KOPT-K1 (cell line): Measurements from ENCODE around the gene RGL4.

Experiments
- H3K27ac ChIP-seq: fragments of 200-600 bp; sonication (generic); 2 replicates; pipeline ENCODE4 v1.5.1; 2016; ENCODE audit warnings: antibody characterized with exemption, mild to moderate bottlenecking, low read depth, low read length; ENCODE audit not compliant: poor library complexity, severe bottlenecking
- H3K36me3 ChIP-seq: fragments of 200-600 bp; sonication (generic); 2 replicates; pipeline ENCODE4 v1.5.1; 2017; ENCODE audit warnings: antibody characterized with exemption, mild to moderate bottlenecking, low read length, moderate library complexity; ENCODE audit not compliant: insufficient read depth
- H3K9me3 ChIP-seq: fragments of 200-600 bp; sonication (generic); 2 replicates; pipeline ENCODE4 v1.5.1; 2017; ENCODE audit warnings: antibody characterized with exemption, low read length, mild to moderate bottlenecking; ENCODE audit not compliant: insufficient read depth, poor library complexity, severe bottlenecking

The RGL4 gene

DNA sequence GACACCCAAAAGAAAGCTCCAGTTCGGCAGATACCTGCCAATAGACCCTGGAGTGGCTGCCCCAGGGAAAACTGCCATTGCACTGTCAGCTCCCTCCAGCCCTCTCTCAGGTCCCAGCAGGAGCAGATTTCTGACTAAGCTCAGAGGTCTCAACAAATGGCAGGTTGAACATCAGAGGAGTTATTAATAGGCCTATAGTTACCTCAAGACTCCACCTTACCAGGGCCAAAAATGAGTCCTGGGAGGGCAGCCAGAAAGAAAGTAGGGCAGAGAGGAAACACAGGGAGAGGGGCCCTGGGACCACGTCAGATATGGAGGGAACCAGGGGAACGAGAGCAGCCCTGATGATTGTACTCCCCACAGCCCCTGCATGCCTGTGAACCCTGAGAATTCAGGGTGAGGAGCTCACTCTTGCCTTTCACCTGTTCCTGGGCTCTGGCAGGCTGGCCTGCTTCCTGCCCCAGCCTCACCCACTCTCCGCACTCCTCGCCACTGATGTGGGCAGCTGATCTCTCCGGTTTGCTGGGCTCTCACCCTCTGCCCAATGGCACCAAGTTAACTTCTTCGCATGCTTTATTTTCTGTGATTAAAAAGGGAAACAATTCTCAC lies 4.3 kb upstream of the RGL4 start:
- peaks cover 74% of the 10 kb centered on the region for H3K36me3 ChIP-seq
- H3K9me3 ChIP-seq: no peaks in the 10 kb centered on the region
- H3K27ac ChIP-seq: no peak overlapping the region

DNA sequence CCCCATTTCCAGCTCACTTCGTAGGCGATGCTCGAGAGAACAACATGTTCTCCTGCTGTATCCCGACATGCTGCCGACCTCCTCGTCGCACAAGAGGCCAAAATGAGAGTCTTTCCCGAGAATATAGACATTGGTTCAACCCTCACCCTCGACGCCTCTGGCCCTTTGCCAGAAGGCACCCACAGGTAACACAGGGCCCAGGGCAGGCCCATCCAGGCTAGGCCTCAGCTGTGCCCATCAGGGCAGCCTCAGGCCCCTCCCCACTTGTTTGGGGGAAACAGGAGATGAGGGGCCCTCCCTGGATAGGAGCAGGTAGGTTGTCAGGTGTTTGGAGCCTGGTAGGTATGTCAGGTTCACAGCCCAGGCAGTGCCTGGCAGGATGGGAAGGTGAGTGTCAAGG lies 2.7 kb upstream of the RGL4 start:
- Histone ChIP-seq H3K9me3 (no peaks in the 10 kb centered on the region), H3K27ac (no peak overlapping the region), H3K36me3 (peaks cover 74% of the 10 kb centered on the region)

DNA sequence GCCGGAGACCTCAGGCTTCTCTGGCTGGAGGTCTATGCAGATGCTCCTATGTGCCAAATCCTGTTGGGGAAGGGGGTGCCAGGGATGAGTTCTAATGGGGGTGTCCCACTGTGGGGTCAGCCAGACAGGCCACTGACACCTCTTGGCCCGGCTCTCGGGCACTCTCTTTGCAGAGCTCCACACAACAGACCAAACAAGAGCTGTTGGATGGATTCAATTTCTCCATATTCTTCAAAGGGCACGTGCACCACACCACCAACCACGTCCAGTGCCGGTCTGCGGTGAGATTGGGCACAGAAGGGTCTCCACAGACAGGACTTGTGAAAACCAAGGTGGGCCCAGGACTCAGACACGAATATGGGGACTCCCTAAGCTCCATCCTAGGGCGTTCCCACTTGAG lies 2.2 kb upstream of the RGL4 start:
- H3K27ac ChIP-seq: no peak overlapping the region
- peaks cover 74% of the 10 kb centered on the region for H3K36me3 ChIP-seq
- H3K9me3 ChIP-seq: no peaks in the 10 kb centered on the region

DNA sequence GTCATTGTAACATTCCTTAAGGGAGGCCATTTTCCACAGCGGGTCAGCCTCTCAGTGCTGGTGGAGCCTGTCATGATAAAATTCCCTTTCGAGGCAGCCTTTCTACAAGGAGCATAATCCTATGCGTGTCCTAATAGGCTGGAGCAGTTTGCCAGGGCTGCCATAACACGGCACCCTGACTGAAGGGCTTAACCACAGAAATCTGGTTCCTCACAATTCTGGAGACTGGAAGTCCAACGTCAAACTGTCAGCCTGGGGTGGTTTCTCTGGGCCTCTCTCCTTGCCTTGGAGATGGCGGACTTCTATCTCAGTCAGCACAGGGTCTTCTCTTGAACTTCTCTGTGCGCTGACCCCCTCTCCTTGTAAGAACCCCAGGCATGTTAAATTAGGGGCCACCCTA lies 1.4 kb upstream of the RGL4 start:
- H3K9me3 ChIP-seq: no peaks in the 10 kb centered on the region
- no peak overlapping the region for H3K27ac ChIP-seq
- peaks cover 74% of the 10 kb centered on the region for H3K36me3 ChIP-seq

DNA sequence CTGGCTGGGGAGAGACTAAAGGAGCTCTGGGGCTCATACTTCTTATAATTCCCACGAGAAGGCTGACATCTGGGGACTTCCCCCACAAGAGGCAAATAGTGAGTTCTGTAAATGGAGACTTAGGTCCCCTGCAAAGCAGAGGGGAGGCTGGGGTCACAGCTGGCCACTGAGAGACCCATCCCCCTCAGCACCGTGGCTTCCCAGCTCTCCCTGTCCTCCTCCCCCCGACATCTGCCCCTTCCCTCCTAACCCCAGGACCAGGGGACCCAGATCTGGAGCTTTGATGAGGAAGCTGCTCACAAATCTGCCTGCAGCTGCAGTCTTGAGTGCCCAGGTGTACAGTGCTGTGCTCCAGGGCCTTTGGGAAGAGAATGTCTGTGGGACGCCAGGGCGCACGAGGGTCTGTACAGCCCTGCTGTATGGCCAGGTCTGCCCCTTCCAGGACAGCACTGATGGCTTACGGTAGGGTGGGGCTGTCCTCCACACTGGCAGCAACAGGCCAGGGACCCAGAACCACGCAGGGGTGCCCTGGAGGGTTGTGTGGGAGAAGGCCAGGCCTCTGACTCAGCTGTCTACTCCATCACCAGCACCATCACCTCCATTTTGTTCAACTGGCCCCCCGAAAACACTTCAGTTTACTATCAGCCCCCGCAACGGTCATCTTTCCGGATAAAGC lies 1.1 kb downstream of the RGL4 start:
- peaks cover 75% of the 10 kb centered on the region for H3K36me3 ChIP-seq
- H3K27ac ChIP-seq: no peak overlapping the region

DNA sequence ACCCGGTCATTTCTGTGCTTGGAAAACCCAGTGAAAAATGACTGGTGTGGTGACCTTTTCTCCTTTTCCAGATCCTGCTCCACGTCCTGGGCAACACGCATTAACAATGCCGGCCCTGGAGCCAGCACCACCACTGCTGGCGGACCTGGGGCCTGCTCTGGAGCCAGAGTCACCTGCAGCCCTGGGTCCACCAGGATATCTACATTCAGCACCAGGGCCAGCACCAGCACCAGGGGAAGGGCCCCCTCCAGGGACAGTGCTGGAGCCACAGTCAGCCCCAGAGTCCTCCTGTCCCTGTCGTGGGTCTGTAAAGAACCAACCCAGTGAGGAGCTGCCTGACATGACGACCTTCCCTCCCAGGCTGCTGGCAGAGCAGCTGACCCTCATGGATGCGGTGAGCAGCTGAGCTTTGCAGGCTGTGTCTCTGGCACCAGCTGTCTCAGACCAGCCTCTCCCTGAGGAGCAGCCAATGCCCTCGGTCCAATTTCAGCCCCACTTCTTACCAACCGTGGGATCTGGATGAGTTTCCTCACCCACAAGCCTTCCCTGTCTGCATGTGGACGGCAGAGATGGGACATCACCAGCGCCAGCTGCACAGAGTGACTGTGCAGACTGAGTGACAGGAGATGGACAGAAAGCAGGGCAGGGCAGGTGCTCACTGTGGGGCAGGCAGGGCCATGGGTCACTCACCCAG lies 1.9 kb downstream of the RGL4 start:
- H3K27ac ChIP-seq: peak overlapping the region; percentile 7
- H3K36me3 ChIP-seq: peaks cover 72% of the 10 kb centered on the region
- no peaks in the 10 kb centered on the region for H3K9me3 ChIP-seq

More for the DNA sequence above, 1.1 kb downstream of the RGL4 start:
- no peaks in the 10 kb centered on the region for H3K9me3 ChIP-seq

DNA sequence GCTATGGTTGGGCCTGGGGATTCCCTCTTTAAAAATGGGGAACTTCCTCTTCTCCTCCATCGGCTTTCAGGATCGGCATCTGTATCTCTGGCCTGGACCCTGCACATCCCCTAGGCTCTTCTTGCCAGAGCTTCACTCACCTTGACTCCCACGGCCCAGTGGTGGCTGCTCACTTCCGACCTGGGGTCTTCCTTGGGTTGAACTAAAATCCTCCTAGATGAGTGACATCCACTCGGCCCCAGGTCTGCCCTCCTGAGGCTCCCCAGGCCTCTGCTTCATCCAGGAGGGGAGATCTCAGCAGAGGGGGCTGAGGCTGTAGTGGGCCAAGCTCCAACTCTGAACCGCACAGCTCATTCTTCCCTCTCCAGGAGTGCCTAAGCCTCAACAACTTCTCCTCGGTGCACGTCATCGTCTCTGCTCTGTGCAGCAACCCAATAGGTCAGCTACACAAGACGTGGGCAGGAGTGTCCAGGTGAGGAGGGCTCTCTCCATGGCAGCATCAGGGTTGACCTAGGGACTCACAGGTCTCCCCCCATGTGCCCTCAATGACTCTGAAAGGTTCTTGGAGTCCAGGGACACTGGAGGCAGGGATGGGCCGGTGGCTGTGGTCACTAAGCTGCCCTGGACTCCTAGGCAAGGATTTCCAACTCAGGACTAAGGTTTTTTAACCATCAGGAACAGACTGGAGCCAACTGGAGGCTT lies 3.3 kb downstream of the RGL4 start:
- Histone ChIP-seq H3K36me3 (peaks cover 72% of the 10 kb centered on the region), H3K9me3 (no peaks in the 10 kb centered on the region), H3K27ac (peak overlapping the region; percentile 98)

DNA sequence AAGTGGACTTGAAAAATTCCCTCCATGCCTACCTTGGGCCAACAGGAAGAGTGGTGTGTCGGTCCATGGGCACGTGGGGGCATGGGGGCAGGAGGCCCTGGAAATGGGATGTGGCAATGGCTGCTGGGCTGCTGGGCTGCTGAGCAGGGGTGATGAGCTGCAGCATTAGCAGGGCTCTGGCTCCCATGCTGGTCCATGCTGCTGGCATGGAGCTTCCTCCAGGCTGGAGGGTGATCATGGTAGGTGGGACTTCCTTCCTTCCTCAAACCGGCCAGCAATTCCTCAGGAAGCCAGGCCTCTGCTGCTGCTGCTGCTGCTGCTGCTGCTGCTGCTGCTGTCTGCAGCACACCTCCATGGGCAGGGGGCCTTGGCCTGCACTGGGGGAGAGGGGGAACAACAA lies 4.3 kb downstream of the RGL4 start:
- Histone ChIP-seq H3K9me3 (peaks cover 2% of the 10 kb centered on the region), H3K36me3 (peaks cover 72% of the 10 kb centered on the region), H3K27ac (peak overlapping the region; percentile 98)

DNA sequence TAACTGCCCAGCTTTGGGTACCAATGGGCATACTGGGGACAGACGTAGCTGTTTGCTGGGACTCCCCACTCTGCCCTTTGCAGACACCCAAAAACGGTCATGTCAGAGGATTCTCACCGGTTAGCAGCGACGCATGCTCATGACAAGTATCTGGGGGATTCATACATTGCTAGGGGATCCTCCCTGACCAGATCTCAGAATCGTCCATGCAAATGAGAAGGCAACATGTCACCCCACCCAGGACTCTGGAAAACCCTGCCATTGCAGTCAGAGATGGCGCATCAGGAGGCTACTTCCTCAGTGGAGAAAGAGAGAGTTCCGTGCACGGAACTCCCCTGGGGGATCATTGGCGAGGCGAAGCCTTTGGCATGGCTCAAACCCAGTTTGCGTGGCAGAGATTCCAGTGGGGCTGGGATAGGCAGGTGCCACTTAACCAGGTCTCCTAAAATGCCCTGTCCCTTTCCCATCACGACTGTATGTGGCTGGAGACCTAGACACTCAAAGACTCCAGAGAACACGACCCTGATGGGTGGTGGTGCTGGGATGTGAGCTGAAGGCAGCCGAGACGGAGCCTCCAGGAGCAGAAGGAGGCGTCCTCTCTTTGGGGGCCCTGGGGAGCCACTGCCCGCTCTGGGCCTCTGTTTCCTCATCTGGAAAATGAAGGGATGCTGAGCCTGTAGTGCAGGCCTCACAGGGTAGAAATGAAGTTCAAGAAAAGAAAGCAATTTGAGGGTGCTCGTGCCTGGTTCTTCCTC lies 4.9 kb downstream of the RGL4 start:
- H3K27ac ChIP-seq: peak overlapping the region; percentile 98

DNA sequence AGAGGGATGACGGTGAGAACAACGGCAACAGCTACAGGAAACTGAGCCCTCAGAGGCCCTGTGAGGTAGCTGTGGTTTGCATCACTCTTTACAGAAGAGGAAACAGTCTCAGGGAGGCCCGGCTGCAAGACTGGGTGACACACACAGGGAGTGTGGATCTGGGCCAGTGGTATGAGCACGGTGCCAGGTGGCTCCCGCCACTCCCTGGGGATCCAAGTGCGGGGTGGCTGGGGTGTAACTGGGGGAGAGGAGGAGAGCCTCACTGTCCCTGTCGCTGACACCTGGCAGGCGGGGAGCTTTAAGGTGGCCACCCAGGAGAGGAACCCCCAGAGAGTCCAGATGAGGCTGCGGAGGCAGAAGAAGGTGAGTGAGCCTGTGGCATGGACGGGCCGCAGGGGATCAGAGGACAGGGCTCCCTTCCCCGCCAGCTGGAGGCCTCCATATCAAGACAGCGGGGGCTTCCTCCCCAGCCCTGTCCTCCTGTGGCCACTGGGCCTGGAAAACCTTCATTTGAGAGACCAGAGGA lies 5.6 kb downstream of the RGL4 start:
- peaks cover 6% of the 10 kb centered on the region for H3K9me3 ChIP-seq
- H3K36me3 ChIP-seq: peaks cover 73% of the 10 kb centered on the region
- H3K27ac ChIP-seq: peak overlapping the region; percentile 98

More for the DNA sequence above, 4.9 kb downstream of the RGL4 start:
- Histone ChIP-seq H3K9me3 (peaks cover 6% of the 10 kb centered on the region), H3K36me3 (peaks cover 72% of the 10 kb centered on the region)

DNA sequence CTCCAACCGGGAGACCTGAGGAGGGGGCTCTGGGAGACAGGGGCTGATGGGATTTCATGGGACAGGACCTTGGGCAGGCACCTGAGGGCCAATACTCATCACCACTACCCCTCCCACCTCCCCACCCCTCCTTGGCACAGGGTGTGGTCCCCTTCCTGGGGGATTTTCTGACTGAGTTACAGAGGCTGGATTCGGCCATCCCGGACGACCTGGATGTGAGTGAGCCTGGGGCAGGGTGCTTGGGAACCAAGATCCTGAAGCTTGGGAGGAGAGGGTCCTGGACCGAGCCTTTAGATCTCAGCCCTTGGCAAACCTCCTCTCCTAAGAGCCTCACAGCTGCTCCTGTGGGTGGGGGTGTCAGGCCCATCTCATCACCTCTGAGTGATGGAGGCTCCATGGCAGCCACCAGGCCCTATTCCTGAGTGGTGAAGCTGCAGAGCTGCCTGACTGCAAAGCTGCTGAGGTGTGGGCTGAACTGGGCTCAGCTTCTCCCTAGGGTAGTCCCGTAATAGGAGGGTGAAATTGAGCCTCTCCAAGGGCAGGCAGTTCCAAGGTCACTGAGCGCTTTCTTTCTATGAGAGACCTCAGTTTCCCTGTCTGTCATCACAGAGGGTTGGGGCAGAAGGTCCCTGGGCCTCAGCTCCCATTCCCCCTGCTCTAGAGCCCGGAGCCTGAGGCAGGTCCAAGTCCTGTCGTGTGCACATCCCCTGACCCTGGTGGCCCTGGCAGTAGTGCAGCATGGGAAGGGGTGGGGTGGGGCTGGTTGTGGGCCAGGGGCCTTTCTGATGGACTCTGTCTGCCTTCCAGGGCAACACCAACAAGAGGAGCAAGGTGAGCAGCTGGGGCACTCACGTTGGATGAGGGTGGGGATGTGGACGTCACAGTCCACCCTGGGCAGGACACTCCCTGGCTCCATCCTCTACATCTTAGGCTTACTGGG lies 6.5 kb downstream of the RGL4 start:
- Histone ChIP-seq H3K27ac (peak overlapping the region; percentile 98), H3K9me3 (peaks cover 6% of the 10 kb centered on the region), H3K36me3 (peaks cover 73% of the 10 kb centered on the region)

DNA sequence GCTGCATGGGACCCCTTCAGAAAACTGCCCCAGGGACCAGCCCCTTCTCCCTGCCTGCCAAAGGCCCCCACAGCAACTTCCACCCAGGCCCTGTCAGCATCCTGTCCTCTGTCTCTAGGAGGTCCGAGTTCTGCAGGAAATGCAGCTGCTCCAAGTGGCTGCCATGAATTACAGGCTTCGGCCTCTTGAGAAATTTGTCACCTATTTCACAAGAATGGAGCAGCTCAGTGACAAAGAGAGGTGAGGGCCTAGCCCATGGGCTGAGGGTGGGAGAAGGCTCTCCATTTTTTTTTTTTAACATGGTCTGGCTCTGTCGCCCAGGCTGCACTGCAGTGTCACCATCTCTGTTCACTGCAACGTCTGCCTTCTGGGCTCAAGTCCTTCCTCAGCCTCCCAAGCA lies 7.3 kb downstream of the RGL4 start:
- Histone ChIP-seq H3K27ac (peak overlapping the region; percentile 98), H3K9me3 (peaks cover 6% of the 10 kb centered on the region), H3K36me3 (peaks cover 73% of the 10 kb centered on the region)

DNA sequence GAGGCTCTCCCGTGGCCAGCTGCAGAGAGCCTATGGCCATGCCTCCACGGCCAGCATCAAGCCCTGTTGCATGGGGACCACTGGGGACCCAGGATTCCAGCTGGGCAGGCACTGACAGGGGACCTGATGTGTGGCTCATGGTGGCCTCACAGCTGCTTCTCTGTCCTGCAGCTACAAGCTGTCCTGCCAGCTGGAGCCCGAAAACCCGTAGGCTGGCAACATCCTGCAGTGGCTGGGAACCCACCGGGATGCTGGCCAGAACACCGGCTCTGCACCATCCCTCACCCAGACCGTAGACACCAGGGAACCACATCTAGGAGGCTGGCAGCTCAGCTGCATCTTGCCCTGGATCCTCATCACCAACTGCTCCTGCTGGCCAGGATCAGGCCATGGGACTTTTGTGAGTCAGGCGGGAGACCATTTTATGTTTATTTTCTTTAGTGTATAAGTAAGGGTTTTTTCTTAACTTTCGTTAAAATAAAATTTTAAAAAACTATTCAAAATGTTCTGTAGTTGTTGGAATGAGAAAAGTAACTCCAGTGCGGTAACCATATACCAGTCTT lies 7.9 kb downstream of the RGL4 start:
- peak overlapping the region; percentile 98 for H3K27ac ChIP-seq
- peaks cover 6% of the 10 kb centered on the region for H3K9me3 ChIP-seq
- peaks cover 73% of the 10 kb centered on the region for H3K36me3 ChIP-seq
